ENCODE measurements around the gene IMPG2. TPM values are rescaled to one million over a fixed set of nuclear protein-coding genes. Genes with fewer than 3 reads are reported as not detected.

Gene IMPG2
- total RNA-seq, 6 experiments from 2014 or later = 0.05 to 0.08 (median 0.06) TPM

GRCh38 chr3:101189176-101189575 lies 131.2 kb downstream of the IMPG2 start:
- H3K9me3 Mint-ChIP-seq = peaks cover 6% of the 10 kb centered on the region
- no peak overlapping the region for H3K27ac Mint-ChIP-seq
- H3K36me3 Mint-ChIP-seq (ENCODE audit: low read depth) = peaks cover 10% of the 10 kb centered on the region; the same call in 1 of the 2 replicates
- no peak for DNase-seq
- no peak overlapping the region for H3K4me3 Mint-ChIP-seq
- H3K27me3 Mint-ChIP-seq (ENCODE audit: insufficient read depth) = no peaks in the 10 kb centered on the region
- H3K4me1 Mint-ChIP-seq (ENCODE audit: low read depth) = peaks cover 62% of the 10 kb centered on the region
- TF ChIP-seq, protein P1, sequence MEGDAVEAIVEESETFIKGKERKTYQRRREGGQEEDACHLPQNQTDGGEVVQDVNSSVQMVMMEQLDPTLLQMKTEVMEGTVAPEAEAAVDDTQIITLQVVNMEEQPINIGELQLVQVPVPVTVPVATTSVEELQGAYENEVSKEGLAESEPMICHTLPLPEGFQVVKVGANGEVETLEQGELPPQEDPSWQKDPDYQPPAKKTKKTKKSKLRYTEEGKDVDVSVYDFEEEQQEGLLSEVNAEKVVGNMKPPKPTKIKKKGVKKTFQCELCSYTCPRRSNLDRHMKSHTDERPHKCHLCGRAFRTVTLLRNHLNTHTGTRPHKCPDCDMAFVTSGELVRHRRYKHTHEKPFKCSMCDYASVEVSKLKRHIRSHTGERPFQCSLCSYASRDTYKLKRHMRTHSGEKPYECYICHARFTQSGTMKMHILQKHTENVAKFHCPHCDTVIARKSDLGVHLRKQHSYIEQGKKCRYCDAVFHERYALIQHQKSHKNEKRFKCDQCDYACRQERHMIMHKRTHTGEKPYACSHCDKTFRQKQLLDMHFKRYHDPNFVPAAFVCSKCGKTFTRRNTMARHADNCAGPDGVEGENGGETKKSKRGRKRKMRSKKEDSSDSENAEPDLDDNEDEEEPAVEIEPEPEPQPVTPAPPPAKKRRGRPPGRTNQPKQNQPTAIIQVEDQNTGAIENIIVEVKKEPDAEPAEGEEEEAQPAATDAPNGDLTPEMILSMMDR (IDR thresholded peaks at IDR 0.05) = no peak

DNA sequence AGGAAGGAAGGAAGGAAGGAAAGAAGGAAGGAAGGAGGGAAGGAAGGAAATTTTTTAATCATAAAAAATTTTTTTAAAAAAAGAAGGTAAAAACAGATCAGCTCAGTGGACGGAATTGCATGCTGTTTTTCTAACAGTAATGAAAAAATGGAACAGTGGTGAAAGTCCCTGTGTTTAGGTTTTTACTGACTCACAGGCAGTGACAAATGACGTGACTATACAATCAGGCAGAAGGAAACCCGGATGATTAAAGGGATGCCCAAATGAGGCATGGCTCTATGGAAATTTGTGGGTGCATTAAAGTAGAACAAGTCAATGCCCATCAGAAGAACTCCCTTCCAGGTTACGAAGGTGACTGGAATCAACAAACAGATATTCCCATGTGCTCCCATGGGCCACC lies 135.0 kb downstream of the IMPG2 start:
- no peak for DNase-seq
- TF ChIP-seq, protein P1 (IDR thresholded peaks at IDR 0.05) = no peak
- Mint-ChIP-seq H3K27me3 (ENCODE audit: insufficient read depth) (no peaks in the 10 kb centered on the region), H3K9me3 (no peaks in the 10 kb centered on the region; the same call in 1 of the 2 replicates), H3K36me3 (ENCODE audit: low read depth) (peaks cover 10% of the 10 kb centered on the region; the same call in 1 of the 2 replicates), H3K4me3 (no peak overlapping the region), H3K4me1 (ENCODE audit: low read depth) (peaks cover 40% of the 10 kb centered on the region), H3K27ac (no peak overlapping the region)

DNA sequence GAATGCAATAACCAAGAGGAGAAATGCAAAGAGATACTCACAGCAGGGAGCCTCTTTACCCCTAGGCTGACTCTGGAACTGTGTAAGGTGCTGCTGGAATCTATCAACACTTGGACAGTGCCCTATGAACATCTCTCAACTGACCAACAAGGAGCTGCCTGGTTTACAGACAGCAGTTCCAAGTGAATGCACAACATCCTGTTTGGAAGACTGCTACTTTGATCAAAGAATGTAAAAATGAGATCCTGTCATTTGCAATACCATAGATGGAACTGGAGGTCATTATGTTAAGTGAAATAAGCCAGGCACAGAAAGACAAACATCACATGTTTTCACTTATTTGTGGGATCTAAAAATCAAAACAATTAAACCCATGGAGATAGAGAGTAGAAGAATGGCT lies 136.3 kb downstream of the IMPG2 start:
- no peak for DNase-seq
- TF ChIP-seq, protein P1 (IDR thresholded peaks at IDR 0.05) = no peak
- H3K9me3 Mint-ChIP-seq = no peaks in the 10 kb centered on the region
- peaks cover 38% of the 10 kb centered on the region for H3K4me1 Mint-ChIP-seq (ENCODE audit: low read depth)
- H3K27me3 Mint-ChIP-seq (ENCODE audit: insufficient read depth) = no peaks in the 10 kb centered on the region
- no peak overlapping the region for H3K27ac Mint-ChIP-seq
- H3K4me3 Mint-ChIP-seq = no peak overlapping the region
- H3K36me3 Mint-ChIP-seq (ENCODE audit: low read depth) = peaks cover 5% of the 10 kb centered on the region; the same call in 1 of the 2 replicates

GRCh38 chr3:101183151-101183550 lies 137.2 kb downstream of the IMPG2 start:
- Mint-ChIP-seq H3K9me3 (no peaks in the 10 kb centered on the region), H3K36me3 (ENCODE audit: low read depth) (no peaks in the 10 kb centered on the region)

DNA sequence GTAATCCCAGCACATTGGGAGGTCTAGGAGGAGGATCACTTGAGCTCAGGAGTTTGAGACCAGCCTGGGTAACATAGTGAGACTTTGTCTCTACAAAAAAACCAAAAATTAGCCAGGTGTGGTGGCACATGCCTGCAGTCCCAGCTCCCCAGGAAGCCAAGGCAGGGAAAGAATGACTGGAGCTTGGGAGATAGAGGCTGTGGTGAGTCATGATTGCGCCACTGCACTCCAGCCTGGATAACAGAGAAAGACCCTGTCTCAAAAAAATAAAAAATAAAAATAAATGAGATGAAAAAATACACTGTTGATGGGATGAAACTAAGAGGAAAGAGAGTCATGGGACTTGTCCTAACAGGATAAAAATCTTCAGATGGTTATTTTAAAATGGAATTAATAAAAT lies 137.6 kb downstream of the IMPG2 start:
- TF ChIP-seq, protein P1 (IDR thresholded peaks at IDR 0.05) = no peak
- peak; percentile 4 for DNase-seq
- Mint-ChIP-seq H3K27ac (no peak overlapping the region), H3K4me1 (ENCODE audit: low read depth) (peaks cover 31% of the 10 kb centered on the region), H3K36me3 (ENCODE audit: low read depth) (no peaks in the 10 kb centered on the region), H3K4me3 (no peak overlapping the region), H3K9me3 (no peaks in the 10 kb centered on the region), H3K27me3 (ENCODE audit: insufficient read depth) (no peaks in the 10 kb centered on the region)

More at GRCh38 chr3:101183151-101183550, 137.2 kb downstream of the IMPG2 start:
- Mint-ChIP-seq H3K4me3 (no peak overlapping the region), H3K27ac (no peak overlapping the region), H3K27me3 (ENCODE audit: insufficient read depth) (no peaks in the 10 kb centered on the region), H3K4me1 (ENCODE audit: low read depth) (peaks cover 35% of the 10 kb centered on the region)
- DNase-seq = no peak
- TF ChIP-seq, protein P1 (IDR thresholded peaks at IDR 0.05) = no peak

DNA sequence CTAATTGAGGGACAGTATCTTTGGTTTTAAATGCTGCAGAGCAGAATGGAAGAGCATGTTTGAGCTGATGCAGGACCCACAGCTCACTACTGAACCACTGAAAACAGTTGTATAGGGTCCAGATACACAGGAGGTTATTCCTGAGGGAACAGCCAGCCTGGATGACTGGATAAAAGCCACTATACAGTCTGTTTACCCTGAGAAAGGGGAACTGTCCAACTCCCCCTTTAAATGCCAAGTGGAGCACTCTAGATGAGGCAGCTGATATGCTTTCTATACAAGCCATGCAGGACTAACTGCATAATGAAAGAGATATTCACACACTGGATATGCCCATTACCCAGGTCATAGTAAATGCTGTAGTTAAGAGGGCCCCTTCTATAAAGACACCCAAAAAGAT lies 138.6 kb downstream of the IMPG2 start:
- no peak overlapping the region for H3K4me3 Mint-ChIP-seq
- H3K27me3 Mint-ChIP-seq (ENCODE audit: insufficient read depth) = no peaks in the 10 kb centered on the region; the same call in 1 of the 2 replicates
- TF ChIP-seq, protein P1 (IDR thresholded peaks at IDR 0.05) = no peak
- H3K27ac Mint-ChIP-seq = no peak overlapping the region
- H3K36me3 Mint-ChIP-seq (ENCODE audit: low read depth) = no peaks in the 10 kb centered on the region
- no peak for DNase-seq
- H3K9me3 Mint-ChIP-seq = no peaks in the 10 kb centered on the region
- H3K4me1 Mint-ChIP-seq (ENCODE audit: low read depth) = peaks cover 31% of the 10 kb centered on the region
